ENCODE data around the gene MCRS1. TPM values are rescaled to one million over a fixed set of nuclear protein-coding genes. Genes with fewer than 3 reads are reported as not detected.

MCRS1 gene
- polyA plus RNA-seq, 3 donors = 50.3 to 88.8 (median 52.3) TPM

- TF ChIP-seq CTCF (IDR thresholded peaks at IDR 0.05) = no peak
- Histone ChIP-seq H3K27ac (ENCODE audit: low read depth in 1 of 2, low read length in 2 of 2) (no peak overlapping the region), H4K20me1 (ENCODE audit: insufficient read depth, low read length) (peaks cover 13% of the 10 kb centered on the region), H3K9me3 (replicated peaks in 1 of 2; ENCODE audit: control insufficient read depth in 1 of 2, insufficient read depth in 1 of 2, low read length in 2 of 2) (peaks cover 0 to 5% of the 10 kb centered on the region in 2 donors), H3K36me3 (replicated peaks in 1 of 2; ENCODE audit: control insufficient read depth in 1 of 2, insufficient read depth in 2 of 2, low read length in 2 of 2) (no peaks in the 10 kb centered on the region), H3K79me2 (ENCODE audit: insufficient read depth, low read length) (no peaks in the 10 kb centered on the region), H3K9ac (ENCODE audit: insufficient read depth, low read length, poor library complexity, severe bottlenecking) (peak overlapping the region; percentile 25), H3K4me1 (ENCODE audit: control insufficient read depth in 1 of 2, insufficient read depth in 2 of 2, low read length in 2 of 2) (peaks cover 45 to 51% of the 10 kb centered on the region in 2 donors), H3K4me2 (replicated peaks; ENCODE audit: extremely low read depth, low read length, poor library complexity, severe bottlenecking) (peak overlapping the region; percentile 99), H3K27me3 (ENCODE audit: control insufficient read depth in 2 of 2, insufficient read depth in 2 of 2, low read length in 2 of 2) (peaks cover 3 to 55% of the 10 kb centered on the region in 2 donors), H3K4me3 (replicated peaks in 1 of 3; ENCODE audit: low read depth in 2 of 3, low read length in 3 of 3) (peak overlapping the region in 2 of 3 experiments; percentile 37 to 80), H2AFZ (ENCODE audit: insufficient read depth, low read depth, low read length, poor library complexity, severe bottlenecking) (peak overlapping the region; percentile 56)
- H3K4me3 Mint-ChIP-seq = peak overlapping the region; percentile 73 to 85
- H3K36me3 Mint-ChIP-seq = peaks cover 11 to 18% of the 10 kb centered on the region in 2 donors
- H3K27ac Mint-ChIP-seq = peak overlapping the region in 1 of 7 donors; percentile 37
- peaks cover 46% of the 10 kb centered on the region for H3K4me1 Mint-ChIP-seq
- H3K9me3 Mint-ChIP-seq = peaks cover 0 to 6% (median 2%) of the 10 kb centered on the region in 7 donors
- H3K27me3 Mint-ChIP-seq (ENCODE audit: low read depth in 3 of 3) = peaks cover 43 to 75% (median 49%) of the 10 kb centered on the region in 3 donors
- DNase-seq = no peak
- WGBS (ENCODE audit: insufficient coverage) = 15% methylated on average over 38 of the region's 47 CpGs
- intact Hi-C loops (cut with micrococcal nuclease) = no loop called here
Measured at GRCh38 chr12:49539406-49540228, 28.3 kb downstream of the MCRS1 start.

GRCh38 chr12:49538510-49539403, 29.2 kb downstream of the MCRS1 start, which contains the start of gene KCNH3:
Gene KCNH3, plus strand, starts transcription at chr12:49539030. Its CDS starts 387 bp downstream, at chr12:49539417.
- peak within 1 kb of the TSS in 3 of 7 donors; percentile 37 to 46 (median 46) for H3K27ac Mint-ChIP-seq
- Histone ChIP-seq H3K4me2 (replicated peaks; ENCODE audit: extremely low read depth, low read length, poor library complexity, severe bottlenecking) (peak within 1 kb of the TSS; percentile 99), H3K27ac (ENCODE audit: low read depth in 1 of 2, low read length in 2 of 2) (no peak within 1 kb of the TSS), H4K20me1 (ENCODE audit: insufficient read depth, low read length) (peaks cover 13% of the 10 kb centered on the region), H3K4me3 (replicated peaks in 1 of 3; ENCODE audit: low read depth in 2 of 3, low read length in 3 of 3) (peak within 1 kb of the TSS; percentile 50 to 80 (median 62)), H3K9me3 (replicated peaks in 1 of 2; ENCODE audit: control insufficient read depth in 1 of 2, insufficient read depth in 1 of 2, low read length in 2 of 2) (peaks cover 0 to 5% of the 10 kb centered on the region in 2 donors), H3K79me2 (ENCODE audit: insufficient read depth, low read length) (no peaks in the 10 kb centered on the region), H3K9ac (ENCODE audit: insufficient read depth, low read length, poor library complexity, severe bottlenecking) (peak within 1 kb of the TSS; percentile 49), H3K4me1 (ENCODE audit: control insufficient read depth in 1 of 2, insufficient read depth in 2 of 2, low read length in 2 of 2) (peaks cover 45 to 51% of the 10 kb centered on the region in 2 donors), H3K36me3 (replicated peaks in 1 of 2; ENCODE audit: control insufficient read depth in 1 of 2, insufficient read depth in 2 of 2, low read length in 2 of 2) (no peaks in the 10 kb centered on the region), H2AFZ (ENCODE audit: insufficient read depth, low read depth, low read length, poor library complexity, severe bottlenecking) (peak within 1 kb of the TSS; percentile 77), H3K27me3 (ENCODE audit: control insufficient read depth in 2 of 2, insufficient read depth in 2 of 2, low read length in 2 of 2) (peaks cover 3 to 49% of the 10 kb centered on the region in 2 donors)
- H3K9me3 Mint-ChIP-seq = peaks cover 0 to 6% (median 2%) of the 10 kb centered on the region in 7 donors
- intact Hi-C loops (cut with micrococcal nuclease) = no loop called here
- 2% methylated on average over 98 of the region's 107 CpGs for WGBS (ENCODE audit: insufficient coverage)
- peak; percentile 64 to 67 (median 67) for DNase-seq
- peaks cover 41 to 69% (median 45%) of the 10 kb centered on the region in 3 donors for H3K27me3 Mint-ChIP-seq (ENCODE audit: low read depth in 3 of 3)
- H3K36me3 Mint-ChIP-seq = peaks cover 11 to 18% of the 10 kb centered on the region in 2 donors
- H3K4me3 Mint-ChIP-seq = peak within 1 kb of the TSS; percentile 82 to 89
- no peak for TF ChIP-seq CTCF (IDR thresholded peaks at IDR 0.05)
- peaks cover 47% of the 10 kb centered on the region for H3K4me1 Mint-ChIP-seq
